Pancreas (tissue), 10 donors: ENCODE measurements around the gene TMBIM6. TPM values are rescaled to one million over a fixed set of nuclear protein-coding genes. Genes with fewer than 3 reads are reported as not detected.

Experiments used
- ATAC-seq, 4 donors: fragments of 200-7000 bp; cut with Tn5 transposase; one replicate each; pipeline versions ENCODE4 v1.8.0 to v1.9.1; 2020; ENCODE audit warnings: mild to moderate bottlenecking in 4 of 4, moderate library complexity in 4 of 4
- DNase-seq, 6 donors: peaks; one replicate each; pipeline ENCODE4 v3.0.0-alpha.2; 2020
- FAIRE-seq: peaks from 2 replicates; lab custom pipeline; 2012; peaks lifted over from hg19 to GRCh38; lab: Jason Lieb, UNC
- H3K27ac ChIP-seq, 4 donors: fragments of 200-600 bp; sonication (generic); 1 replicate in 3 of 4; 2 replicates in 1 of 4; pipeline versions ENCODE4 v1.5.0 to v1.8.0; 2020
- H3K27me3 ChIP-seq, 4 donors: fragments of 200-600 bp; one replicate each; pipeline ENCODE4 v1.8.0; 2021
- H3K36me3 ChIP-seq, 3 donors: fragments of 200-600 bp; sonication (generic) in 1 of 3; one replicate each; pipeline versions ENCODE4 v1.5.0 to v1.8.0; 2020 to 2021
- H3K4me1 ChIP-seq, 3 donors: fragments of 200-600 bp; one replicate each; pipeline ENCODE4 v1.8.0; 2021
- H3K4me3 ChIP-seq, 4 donors: fragments of 200-600 bp; sonication (generic) in 2 of 4; one replicate each; pipeline versions ENCODE4 v1.5.0 to v1.8.0; 2020 to 2021
- H3K9me3 ChIP-seq, 4 donors: fragments of 200-600 bp; one replicate each; pipeline ENCODE4 v1.8.0; 2021
- CTCF ChIP-seq, 4 donors: fragments of 200-600 bp; sonication (generic) in 3 of 4; IDR thresholded peaks; one replicate each; pipeline versions ENCODE4 v1.5.0 to v1.8.0; 2021; ENCODE audit warnings: antibody characterized with exemption in 4 of 4
- WGBS, 2 donors: extraction: QIAGEN DNeasy Blood & Tissue Kit; methylation state at CpG; one replicate each; pipeline ENCODE4 v1.1.7; 2013; 5-methylcytosine and 5-hydroxymethylcytosine counted together
- intact Hi-C, 3 donors: fragments of 100-400 bp; cut with DNase I; formaldehyde crosslinking; loops; one replicate each; pipeline versions ENCODE4 v1.11.1 to v1.14.2; 2022
- polyA plus RNA-seq, 2 donors: library from polyadenylated mRNA; stranded (reverse); fragments of 200-250 nt; gene quantifications; one replicate each; pipeline ENCODE4 v1.2.3, GENCODE V29; 2013
- total RNA-seq, 6 donors: library from RNA; stranded (reverse); fragmentation: NEBNext Ultra II Directional in 4 of 6; extraction: Animal tissue kit (Norgen Biotek cat#: 25700) in 4 of 6; gene quantifications; one replicate each; pipeline versions ENCODE4 v1.2.1 to v1.2.4, GENCODE V29; 2021 to 2023
- donor health status: healthy with polysubstance abuse.
- donor health status: DM: no; HTN: no; CAD: no; lungs with moderate emphysema.
- donor health status: DM: no; HTN: no; CAD: no.
- donor health status: control.
- donor health status: control.
- donor health status: Bipolar disorder and iron deficiency.
- donor health status: DM: yes; HTN: yes; CAD: no.
- donor health status: DM: no; HTN: no; CAD: no.
- donor health status: DM: no; HTN: no; CAD: no.
- donor health status: DM: yes; HTN: yes; CAD: no.

TMBIM6 gene
- total and polyA plus RNA-seq, 8 donors = 71.1 to 367 (median 256) TPM

DNA sequence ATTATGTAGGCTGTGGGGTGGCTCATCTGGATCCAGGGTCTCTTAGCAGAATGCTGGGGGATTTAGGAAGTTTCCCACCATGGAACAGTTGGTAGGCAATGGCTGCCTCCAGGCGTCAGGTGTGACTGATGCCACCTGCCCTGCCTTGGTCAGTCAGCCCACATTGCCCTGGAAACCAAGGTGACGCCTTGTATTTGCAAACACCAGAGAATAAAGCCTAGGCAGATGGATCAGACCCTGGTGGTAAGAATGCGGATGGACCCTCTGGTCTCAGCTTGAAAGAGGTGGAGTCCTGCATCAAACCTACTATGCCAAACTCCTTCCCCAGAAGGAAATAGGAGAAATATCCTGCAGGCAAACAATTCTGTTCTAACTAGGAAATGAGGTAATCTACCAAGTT is 48.6 kb downstream of the TMBIM6 start:
- ATAC-seq = no peak
- WGBS, 2 donors = 74 to 79% methylated on average over 3 of the region's 3 CpGs
- H3K27me3 ChIP-seq = no peaks in the 10 kb centered on the region

GRCh38 chr12:49790741-49791555 is 49.6 kb downstream of the TMBIM6 start:
- Histone ChIP-seq H3K27me3 (no peaks in the 10 kb centered on the region), H3K4me3 (no peak overlapping the region), H3K27ac (no peak overlapping the region), H3K4me1 (no peaks in the 10 kb centered on the region), H3K36me3 (no peaks in the 10 kb centered on the region), H3K9me3 (no peaks in the 10 kb centered on the region)
- no peak for ATAC-seq
- no peak for DNase-seq
- no peak for FAIRE-seq
- no peak for TF ChIP-seq CTCF (IDR thresholded peaks at IDR 0.05)
- intact Hi-C loops = no loop called here
- 86 to 89% methylated on average over 22 of the region's 22 CpGs for WGBS, 2 donors

More for the DNA sequence above, 48.6 kb downstream of the TMBIM6 start:
- intact Hi-C loops = no loop called here
- TF ChIP-seq CTCF (IDR thresholded peaks at IDR 0.05) = no peak
- DNase-seq (no peak), FAIRE-seq (no peak)
- Histone ChIP-seq H3K4me1 (no peaks in the 10 kb centered on the region), H3K36me3 (no peaks in the 10 kb centered on the region), H3K27ac (no peak overlapping the region), H3K4me3 (no peak overlapping the region), H3K9me3 (no peaks in the 10 kb centered on the region)

GRCh38 chr12:49791700-49792099 is 50.3 kb downstream of the TMBIM6 start:
- 91 to 95% methylated on average over 23 of the region's 23 CpGs for whole genome bisulfite sequencing, 2 donors
- Histone ChIP-seq H3K4me1 (no peaks in the 10 kb centered on the region), H3K27me3 (no peaks in the 10 kb centered on the region), H3K27ac (no peak overlapping the region), H3K4me3 (no peak overlapping the region), H3K9me3 (no peaks in the 10 kb centered on the region), H3K36me3 (no peaks in the 10 kb centered on the region)
- peak in 1 of 6 donors; percentile 53 for DNase-seq
- intact Hi-C loops = no loop called here
- no peak for ATAC-seq
- FAIRE-seq = no peak
- no peak for TF ChIP-seq CTCF (IDR thresholded peaks at IDR 0.05)

DNA sequence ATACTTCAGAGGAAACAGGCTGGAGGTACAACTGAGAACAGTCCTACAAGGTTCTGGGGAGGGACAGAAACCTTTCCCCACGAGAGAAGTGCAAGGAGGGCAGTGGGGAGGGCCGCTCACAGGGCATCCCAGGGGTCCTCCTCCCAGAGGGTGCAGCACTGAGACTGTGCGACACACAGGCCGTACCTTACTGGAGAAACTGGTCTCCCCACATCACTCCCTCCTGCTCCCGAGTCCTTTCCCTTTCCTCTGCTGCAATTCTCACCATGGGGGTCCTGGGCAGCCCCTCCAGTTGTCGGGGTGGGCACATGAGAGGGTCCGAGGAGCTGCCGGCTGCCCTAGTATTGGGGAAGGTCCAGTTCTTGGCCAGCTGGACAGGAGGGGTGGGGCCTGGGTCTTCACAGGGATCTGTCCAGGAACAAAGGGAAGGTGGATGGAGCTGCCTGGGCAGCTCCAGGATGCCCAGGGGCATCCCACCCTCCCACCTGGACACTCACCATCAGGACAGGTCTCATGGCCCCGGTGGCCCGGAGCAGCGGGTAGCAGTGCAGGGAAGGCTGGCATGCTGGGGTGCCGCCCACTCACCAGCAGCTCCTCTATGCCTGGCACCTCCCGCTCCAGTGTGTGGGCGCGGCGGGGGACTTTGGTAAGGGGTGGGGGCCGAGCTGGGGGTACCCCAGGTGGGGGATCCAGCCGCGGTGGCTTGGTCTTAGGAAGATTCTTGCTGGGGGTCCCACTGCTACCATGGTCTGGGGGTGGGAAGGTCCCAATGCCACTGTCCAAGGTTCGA is 51.0 kb downstream of the TMBIM6 start:
- Histone ChIP-seq H3K4me3 (no peak overlapping the region), H3K4me1 (no peaks in the 10 kb centered on the region), H3K27ac (no peak overlapping the region), H3K36me3 (no peaks in the 10 kb centered on the region), H3K9me3 (no peaks in the 10 kb centered on the region), H3K27me3 (no peaks in the 10 kb centered on the region)
- intact Hi-C loops = no loop called here
- no peak for TF ChIP-seq CTCF (IDR thresholded peaks at IDR 0.05)
- DNase-seq (peak in 1 of 6 donors; percentile 67), ATAC-seq (no peak), FAIRE-seq (no peak)
- WGBS, 2 donors = 93% methylated on average over 15 to 20 of the region's 20 CpGs
